NK-92 treated with Interleukin-12 subunit alpha and Interleukin-12 subunit beta, amount 100 ng/mL, for 24 hours (cell line): ENCODE measurements around the gene SPSB4.

Experiments used
- DNase-seq: peaks from one replicate; lab custom pipeline; 2025; lab: John Stamatoyannopoulos, UW

SPSB4 gene

GRCh38 chr3:141055136-141055535, 4.0 kb downstream of the SPSB4 start:
- DNase-seq = no peak

GRCh38 chr3:141055536-141056445, 4.6 kb downstream of the SPSB4 start:
- no peak for DNase-seq

GRCh38 chr3:141056751-141057171, 5.6 kb downstream of the SPSB4 start:
- no peak for DNase-seq

- no peak for DNase-seq
These were observed 6.3 kb downstream of the SPSB4 start for GRCh38 chr3:141057436-141057835.

- no peak for DNase-seq
These were observed 7.0 kb downstream of the SPSB4 start for GRCh38 chr3:141057946-141058800.

- DNase-seq = no peak
These were observed 7.8 kb downstream of the SPSB4 start for GRCh38 chr3:141058996-141059395.

- DNase-seq = no peak
These were observed 8.7 kb downstream of the SPSB4 start for GRCh38 chr3:141059816-141060215.

GRCh38 chr3:141060327-141060726, 9.2 kb downstream of the SPSB4 start:
- DNase-seq = no peak

GRCh38 chr3:141063831-141064230, 12.7 kb downstream of the SPSB4 start:
- no peak for DNase-seq

- no peak for DNase-seq
These were observed 13.2 kb downstream of the SPSB4 start for GRCh38 chr3:141064255-141064926.

GRCh38 chr3:141065258-141065657, 14.1 kb downstream of the SPSB4 start:
- DNase-seq = no peak

- no peak for DNase-seq
These were observed 15.0 kb downstream of the SPSB4 start for GRCh38 chr3:141065841-141066805.

GRCh38 chr3:141067206-141067974, 16.2 kb downstream of the SPSB4 start:
- no peak for DNase-seq

- DNase-seq = no peak
These were observed 19.1 kb downstream of the SPSB4 start for GRCh38 chr3:141070229-141070628.

GRCh38 chr3:141070727-141071357, 19.7 kb downstream of the SPSB4 start:
- no peak for DNase-seq

- DNase-seq = no peak
These were observed 20.6 kb downstream of the SPSB4 start for GRCh38 chr3:141071681-141072260.

GRCh38 chr3:141072950-141073349, 21.8 kb downstream of the SPSB4 start:
- no peak for DNase-seq

GRCh38 chr3:141073580-141073979, 22.4 kb downstream of the SPSB4 start:
- DNase-seq = no peak

GRCh38 chr3:141074529-141074928, 23.4 kb downstream of the SPSB4 start:
- DNase-seq = no peak
